ENCODE measurements around the gene TMEM9. TPM values are rescaled to one million over a fixed set of nuclear protein-coding genes. Genes with fewer than 3 reads are reported as not detected.

TMEM9 gene
- total RNA-seq, 1 donor, result 52.2 TPM

DNA sequence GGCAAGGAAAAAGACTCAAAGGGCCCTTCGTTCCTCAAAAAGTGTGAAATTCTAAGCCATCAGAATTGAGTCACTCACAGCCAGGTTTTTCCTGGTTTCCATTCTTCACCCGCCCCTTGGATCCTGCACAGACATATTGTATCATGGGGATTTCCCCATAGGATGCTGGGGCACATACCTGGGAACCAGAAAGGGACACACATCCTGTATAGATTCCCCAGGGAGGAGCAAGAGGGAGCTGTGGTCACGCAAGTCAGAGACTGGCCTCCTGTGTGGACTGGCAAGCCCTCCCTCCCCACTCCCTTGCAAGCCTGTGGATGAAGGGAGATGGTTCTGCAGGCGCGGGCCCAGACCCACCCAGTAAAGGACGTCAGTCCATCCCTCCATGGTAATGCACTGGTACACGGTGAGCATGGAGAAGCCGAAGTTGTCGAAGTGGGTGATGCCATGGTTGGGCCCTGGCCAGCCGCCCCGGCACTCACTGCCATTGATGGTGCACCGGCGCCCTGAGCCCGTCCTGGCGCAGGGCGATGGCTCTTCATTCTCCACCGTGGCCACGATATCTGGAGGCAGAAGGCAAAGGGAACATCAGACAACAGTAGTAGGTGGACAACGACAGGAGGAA, 65.3 kb downstream of the TMEM9 start:
- no peak overlapping the region for H3K4me3 ChIP-seq (ENCODE audit: low read depth, low read length)
- no peak for DNase-seq (ENCODE audit: low read depth)
- TF ChIP-seq, protein P1, sequence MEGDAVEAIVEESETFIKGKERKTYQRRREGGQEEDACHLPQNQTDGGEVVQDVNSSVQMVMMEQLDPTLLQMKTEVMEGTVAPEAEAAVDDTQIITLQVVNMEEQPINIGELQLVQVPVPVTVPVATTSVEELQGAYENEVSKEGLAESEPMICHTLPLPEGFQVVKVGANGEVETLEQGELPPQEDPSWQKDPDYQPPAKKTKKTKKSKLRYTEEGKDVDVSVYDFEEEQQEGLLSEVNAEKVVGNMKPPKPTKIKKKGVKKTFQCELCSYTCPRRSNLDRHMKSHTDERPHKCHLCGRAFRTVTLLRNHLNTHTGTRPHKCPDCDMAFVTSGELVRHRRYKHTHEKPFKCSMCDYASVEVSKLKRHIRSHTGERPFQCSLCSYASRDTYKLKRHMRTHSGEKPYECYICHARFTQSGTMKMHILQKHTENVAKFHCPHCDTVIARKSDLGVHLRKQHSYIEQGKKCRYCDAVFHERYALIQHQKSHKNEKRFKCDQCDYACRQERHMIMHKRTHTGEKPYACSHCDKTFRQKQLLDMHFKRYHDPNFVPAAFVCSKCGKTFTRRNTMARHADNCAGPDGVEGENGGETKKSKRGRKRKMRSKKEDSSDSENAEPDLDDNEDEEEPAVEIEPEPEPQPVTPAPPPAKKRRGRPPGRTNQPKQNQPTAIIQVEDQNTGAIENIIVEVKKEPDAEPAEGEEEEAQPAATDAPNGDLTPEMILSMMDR (IDR thresholded peaks at IDR 0.05; ENCODE audit: insufficient read depth, low read depth, low read length), result no peak

DNA sequence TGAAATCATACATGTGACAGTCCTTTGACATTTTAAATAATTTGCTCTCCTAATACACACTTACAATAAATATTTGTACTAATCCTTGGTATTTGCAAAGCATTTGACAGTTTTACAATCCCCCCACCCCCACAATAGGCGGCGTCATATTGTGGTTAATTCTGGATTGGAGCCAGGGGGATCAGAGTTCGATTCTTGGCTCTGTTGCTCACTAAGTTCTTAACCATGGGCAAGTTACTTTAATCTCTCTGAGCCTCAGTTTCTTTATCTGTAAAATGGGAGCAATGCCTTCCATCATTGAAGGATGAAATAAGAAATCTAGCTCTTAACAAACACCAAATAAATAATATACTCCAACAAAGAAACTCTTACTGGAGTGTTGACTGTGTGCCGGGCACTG, 65.9 kb downstream of the TMEM9 start:
- H3K4me3 ChIP-seq (ENCODE audit: low read depth, low read length), result no peak overlapping the region
- TF ChIP-seq, protein P1 (IDR thresholded peaks at IDR 0.05; ENCODE audit: insufficient read depth, low read depth, low read length), result no peak
- DNase-seq (ENCODE audit: low read depth), result no peak

DNA sequence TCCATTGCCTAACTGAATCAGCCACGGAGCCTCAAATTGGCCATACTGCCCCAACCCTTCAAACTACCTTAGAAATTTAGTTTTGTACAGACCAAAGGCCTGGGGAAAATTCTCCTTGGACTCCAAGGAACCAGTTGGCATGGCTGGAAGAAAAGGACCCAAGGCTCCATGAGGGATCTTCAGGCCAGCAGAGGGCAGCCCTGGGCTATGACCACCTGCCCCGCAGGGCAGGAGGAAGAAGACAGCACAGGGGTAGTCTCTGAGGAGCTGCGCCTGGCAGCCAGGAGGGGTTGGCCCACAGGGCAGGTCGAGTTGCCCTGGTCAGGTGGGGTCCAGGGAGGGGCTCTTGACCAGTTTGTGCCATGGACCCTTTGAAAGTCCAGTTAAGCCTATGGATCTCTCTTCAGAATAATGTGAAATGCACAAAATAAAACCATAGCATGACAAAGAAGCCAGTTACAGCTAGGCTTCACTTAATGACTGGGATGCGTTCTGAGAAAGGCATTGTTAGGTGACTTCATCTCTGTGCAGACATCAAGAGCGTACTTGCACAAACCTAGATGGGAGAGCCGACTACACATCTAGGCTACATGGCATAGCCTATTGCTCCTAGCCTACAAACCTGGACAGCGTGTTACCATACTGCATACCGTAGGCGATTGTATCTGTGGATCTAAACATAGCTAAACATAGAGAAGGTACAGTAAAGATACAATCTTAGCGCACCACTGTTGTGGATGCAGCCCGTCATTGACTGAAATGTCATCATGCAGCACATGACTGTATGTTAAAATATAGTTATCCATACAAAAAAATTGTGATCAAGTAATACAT, 68.2 kb downstream of the TMEM9 start:
- peak; percentile 36 for DNase-seq (ENCODE audit: low read depth)
- H3K4me3 ChIP-seq (ENCODE audit: low read depth, low read length), result no peak overlapping the region
- TF ChIP-seq, protein P1 (IDR thresholded peaks at IDR 0.05; ENCODE audit: insufficient read depth, low read depth, low read length), result peak; percentile 80

Other genes with a start within 250 kb of the TMEM9 start
- gene KIF21B, start 130.8 kb downstream of the TMEM9 start, total RNA-seq, result under 0.01 and 0.32 TPM in 2 replicates
- not detected in 2 replicates for gene CACNA1S, start 42.0 kb downstream of the TMEM9 start, total RNA-seq
- not detected in 2 replicates for gene ASCL5, start 27.3 kb downstream of the TMEM9 start, total RNA-seq
- gene IGFN1, start 36.4 kb upstream of the TMEM9 start, total RNA-seq, result under 0.01 TPM in 2 replicates
- under 0.01 TPM in 1 of 2 replicates, not detected in the other for gene PKP1, start 129.0 kb upstream of the TMEM9 start, total RNA-seq
- 0.64 and 3.5 TPM in 2 replicates for gene TNNT2, start 223.2 kb upstream of the TMEM9 start, total RNA-seq
- gene LAD1, start 244.8 kb upstream of the TMEM9 start, total RNA-seq, result not detected in 2 replicates